Measurements from ENCODE around the gene EVPL.

The EVPL gene

GRCh38 chr17:75987041-75987440 is 40.1 kb downstream of the EVPL start:
- no peaks in the 10 kb centered on the region for H3K9me3 ChIP-seq (ENCODE audit: insufficient read depth, low read length)
- no peak for DNase-seq (ENCODE audit: low read depth, low spot score)
- TF ChIP-seq SUZ12 (IDR thresholded peaks at IDR 0.05; ENCODE audit: extremely low read depth, insufficient read depth, insufficient read length), result no peak
- no peak for TF ChIP-seq ZNF274 (IDR thresholded peaks at IDR 0.05; ENCODE audit: low read depth, low read length)
- no peak for TF ChIP-seq YY1 (IDR thresholded peaks at IDR 0.05; ENCODE audit: insufficient read depth, insufficient read length)
- peaks cover 6% of the 10 kb centered on the region for H3K36me3 ChIP-seq (ENCODE audit: insufficient read depth, insufficient read length, low read length)
- peaks cover 7% of the 10 kb centered on the region for H3K4me1 ChIP-seq (ENCODE audit: insufficient read depth, insufficient read length)
- no peak overlapping the region for H3K4me3 ChIP-seq (ENCODE audit: insufficient read length, low read depth)
- H3K27me3 ChIP-seq (ENCODE audit: insufficient read depth, insufficient read length), result no peaks in the 10 kb centered on the region
- no peak overlapping the region for H3K9ac ChIP-seq (ENCODE audit: insufficient read length, low read depth)

- Histone ChIP-seq H3K36me3 (ENCODE audit: insufficient read depth, insufficient read length, low read length) (no peaks in the 10 kb centered on the region), H3K9ac (ENCODE audit: insufficient read length, low read depth) (no peak overlapping the region), H3K9me3 (ENCODE audit: insufficient read depth, low read length) (no peaks in the 10 kb centered on the region), H3K4me3 (ENCODE audit: insufficient read length, low read depth) (no peak overlapping the region), H3K4me1 (ENCODE audit: insufficient read depth, insufficient read length) (peaks cover 9% of the 10 kb centered on the region), H3K27me3 (ENCODE audit: insufficient read depth, insufficient read length) (no peaks in the 10 kb centered on the region)
- DNase-seq (ENCODE audit: low read depth, low spot score), result no peak
- no peak for TF ChIP-seq SUZ12 (IDR thresholded peaks at IDR 0.05; ENCODE audit: extremely low read depth, insufficient read depth, insufficient read length)
- TF ChIP-seq YY1 (IDR thresholded peaks at IDR 0.05; ENCODE audit: insufficient read depth, insufficient read length), result no peak
- no peak for TF ChIP-seq ZNF274 (IDR thresholded peaks at IDR 0.05; ENCODE audit: low read depth, low read length)
These were observed 41.1 kb downstream of the EVPL start for GRCh38 chr17:75985986-75986385.

- Histone ChIP-seq H3K9ac (ENCODE audit: insufficient read length, low read depth) (peak overlapping the region; percentile 34), H3K9me3 (ENCODE audit: insufficient read depth, low read length) (no peaks in the 10 kb centered on the region), H3K4me3 (ENCODE audit: insufficient read length, low read depth) (no peak overlapping the region), H3K36me3 (ENCODE audit: insufficient read depth, insufficient read length, low read length) (no peaks in the 10 kb centered on the region), H3K27me3 (ENCODE audit: insufficient read depth, insufficient read length) (no peaks in the 10 kb centered on the region), H3K4me1 (ENCODE audit: insufficient read depth, insufficient read length) (peaks cover 9% of the 10 kb centered on the region)
- TF ChIP-seq ZNF274 (IDR thresholded peaks at IDR 0.05; ENCODE audit: low read depth, low read length) (no peak), YY1 (IDR thresholded peaks at IDR 0.05; ENCODE audit: insufficient read depth, insufficient read length) (no peak), SUZ12 (IDR thresholded peaks at IDR 0.05; ENCODE audit: extremely low read depth, insufficient read depth, insufficient read length) (no peak)
- DNase-seq (ENCODE audit: low read depth, low spot score), result peak; percentile 69
These were observed 43.5 kb downstream of the EVPL start for GRCh38 chr17:75983501-75984181.

GRCh38 chr17:75981019-75981615 is 46.0 kb downstream of the EVPL start:
- H3K4me3 ChIP-seq (ENCODE audit: insufficient read length, low read depth), result no peak overlapping the region
- H3K9ac ChIP-seq (ENCODE audit: insufficient read length, low read depth), result peak overlapping the region; percentile 54
- peaks cover 9% of the 10 kb centered on the region for H3K36me3 ChIP-seq (ENCODE audit: insufficient read depth, insufficient read length, low read length)
- H3K9me3 ChIP-seq (ENCODE audit: insufficient read depth, low read length), result no peaks in the 10 kb centered on the region
- TF ChIP-seq ZNF274 (IDR thresholded peaks at IDR 0.05; ENCODE audit: low read depth, low read length) (no peak), SUZ12 (IDR thresholded peaks at IDR 0.05; ENCODE audit: extremely low read depth, insufficient read depth, insufficient read length) (no peak), YY1 (IDR thresholded peaks at IDR 0.05; ENCODE audit: insufficient read depth, insufficient read length) (no peak)
- H3K27me3 ChIP-seq (ENCODE audit: insufficient read depth, insufficient read length), result no peaks in the 10 kb centered on the region
- peaks cover 9% of the 10 kb centered on the region for H3K4me1 ChIP-seq (ENCODE audit: insufficient read depth, insufficient read length)
- no peak for DNase-seq (ENCODE audit: low read depth, low spot score)

- TF ChIP-seq YY1 (IDR thresholded peaks at IDR 0.05; ENCODE audit: insufficient read depth, insufficient read length) (no peak), SUZ12 (IDR thresholded peaks at IDR 0.05; ENCODE audit: extremely low read depth, insufficient read depth, insufficient read length) (no peak), ZNF274 (IDR thresholded peaks at IDR 0.05; ENCODE audit: low read depth, low read length) (no peak)
- Histone ChIP-seq H3K36me3 (ENCODE audit: insufficient read depth, insufficient read length, low read length) (peaks cover 15% of the 10 kb centered on the region), H3K9me3 (ENCODE audit: insufficient read depth, low read length) (no peaks in the 10 kb centered on the region), H3K4me1 (ENCODE audit: insufficient read depth, insufficient read length) (peaks cover 9% of the 10 kb centered on the region), H3K27me3 (ENCODE audit: insufficient read depth, insufficient read length) (no peaks in the 10 kb centered on the region), H3K4me3 (ENCODE audit: insufficient read length, low read depth) (peak overlapping the region; percentile 91), H3K9ac (ENCODE audit: insufficient read length, low read depth) (peak overlapping the region; percentile 92)
- DNase-seq (ENCODE audit: low read depth, low spot score), result no peak
These were observed 46.7 kb downstream of the EVPL start for GRCh38 chr17:75980188-75981018.

GRCh38 chr17:75979705-75980187 is 47.4 kb downstream of the EVPL start:
- peak overlapping the region; percentile 92 for H3K9ac ChIP-seq (ENCODE audit: insufficient read length, low read depth)
- peaks cover 7% of the 10 kb centered on the region for H3K4me1 ChIP-seq (ENCODE audit: insufficient read depth, insufficient read length)
- no peaks in the 10 kb centered on the region for H3K27me3 ChIP-seq (ENCODE audit: insufficient read depth, insufficient read length)
- no peak for DNase-seq (ENCODE audit: low read depth, low spot score)
- H3K4me3 ChIP-seq (ENCODE audit: insufficient read length, low read depth), result peak overlapping the region; percentile 91
- TF ChIP-seq SUZ12 (IDR thresholded peaks at IDR 0.05; ENCODE audit: extremely low read depth, insufficient read depth, insufficient read length), result no peak
- peak; percentile 31 for TF ChIP-seq YY1 (IDR thresholded peaks at IDR 0.05; ENCODE audit: insufficient read depth, insufficient read length)
- no peak for TF ChIP-seq ZNF274 (IDR thresholded peaks at IDR 0.05; ENCODE audit: low read depth, low read length)
- H3K36me3 ChIP-seq (ENCODE audit: insufficient read depth, insufficient read length, low read length), result peaks cover 19% of the 10 kb centered on the region
- H3K9me3 ChIP-seq (ENCODE audit: insufficient read depth, low read length), result no peaks in the 10 kb centered on the region
